Activated CD4-positive, alpha-beta T cell treated with anti-CD3 and anti-CD28 coated beads, Interleukin-2, amount 50 U/mL, for 48 hours (primary cell): Measurements from ENCODE around the gene WDR33.
"Not testable (repeated sequence)": the region's sequence is repeated elsewhere in the genome, so short reads cannot be mapped to it uniquely, and the experiment has no call there.

Experiments used
- DNase-seq, 2 experiments: peaks; one replicate each; pipeline ENCODE4 v3.0.0-alpha.2; 2020

The WDR33 gene

GRCh38 chr2:127762441-127762840, 48.5 kb downstream of the WDR33 start:
- DNase-seq: no peak

GRCh38 chr2:127759931-127760330, 51.0 kb downstream of the WDR33 start:
- DNase-seq: no peak

GRCh38 chr2:127754186-127754585, 56.8 kb downstream of the WDR33 start:
- no peak for DNase-seq

- DNase-seq: no peak
Observed at GRCh38 chr2:127753374-127753773, 57.6 kb downstream of the WDR33 start.

- DNase-seq: not testable (repeated sequence)
Observed at GRCh38 chr2:127749537-127749936, 61.4 kb downstream of the WDR33 start.

- DNase-seq: no peak
Observed at GRCh38 chr2:127747621-127748020, 63.4 kb downstream of the WDR33 start.

GRCh38 chr2:127743477-127744026, 67.4 kb downstream of the WDR33 start:
- no peak for DNase-seq

GRCh38 chr2:127740665-127741288, 70.2 kb downstream of the WDR33 start:
- no peak for DNase-seq

- no peak for DNase-seq
Observed at GRCh38 chr2:127739800-127740199, 71.2 kb downstream of the WDR33 start.

- no peak for DNase-seq
Observed at GRCh38 chr2:127737892-127738291, 73.1 kb downstream of the WDR33 start.

GRCh38 chr2:127735537-127736399, 75.2 kb downstream of the WDR33 start:
- no peak for DNase-seq

GRCh38 chr2:127735044-127735443, 75.9 kb downstream of the WDR33 start:
- DNase-seq: no peak

- no peak for DNase-seq
Observed at GRCh38 chr2:127733816-127734537, 77.0 kb downstream of the WDR33 start.

GRCh38 chr2:127733113-127733815, 77.7 kb downstream of the WDR33 start:
- DNase-seq: no peak

- DNase-seq: no peak
Observed at GRCh38 chr2:127726158-127726880, 84.7 kb downstream of the WDR33 start.

- DNase-seq: no peak
Observed at GRCh38 chr2:127722807-127723206, 88.2 kb downstream of the WDR33 start.

GRCh38 chr2:127721978-127722355, 89.0 kb downstream of the WDR33 start:
- no peak for DNase-seq

- no peak for DNase-seq
Observed at GRCh38 chr2:127721311-127721977, 89.5 kb downstream of the WDR33 start.

- no peak for DNase-seq
Observed at GRCh38 chr2:127719301-127720218, 91.4 kb downstream of the WDR33 start.

GRCh38 chr2:127718271-127718670, 92.7 kb downstream of the WDR33 start:
- no peak for DNase-seq
